Cortex of kidney (tissue), 1 donor: ENCODE measurements around the gene SHPK.

Source experiments
- DNase-seq: peaks from one replicate; lab custom pipeline; 2025; lab: John Stamatoyannopoulos, UW

Gene SHPK

GRCh38 chr17:3660311-3660891 lies 24.4 kb upstream of the SHPK start:
- DNase-seq, result no peak

GRCh38 chr17:3659541-3660111 lies 23.6 kb upstream of the SHPK start:
- no peak for DNase-seq

GRCh38 chr17:3658784-3659449 lies 22.9 kb upstream of the SHPK start:
- DNase-seq, result no peak

- DNase-seq, result no peak
Measured at GRCh38 chr17:3657874-3658783, 22.1 kb upstream of the SHPK start.

GRCh38 chr17:3657588-3657869 lies 21.5 kb upstream of the SHPK start:
- no peak for DNase-seq

- DNase-seq, result no peak
Measured at GRCh38 chr17:3656755-3657587, 20.9 kb upstream of the SHPK start.

GRCh38 chr17:3656353-3656752 lies 20.3 kb upstream of the SHPK start:
- no peak for DNase-seq

GRCh38 chr17:3655766-3656165 lies 19.7 kb upstream of the SHPK start:
- no peak for DNase-seq

GRCh38 chr17:3647769-3648555 lies 11.9 kb upstream of the SHPK start:
- no peak for DNase-seq

- DNase-seq, result no peak
Measured at GRCh38 chr17:3647251-3647650, 11.2 kb upstream of the SHPK start.

- DNase-seq, result no peak
Measured at GRCh38 chr17:3645310-3645709, 9.3 kb upstream of the SHPK start.

- no peak for DNase-seq
Measured at GRCh38 chr17:3643889-3644349, 7.9 kb upstream of the SHPK start.

- no peak for DNase-seq
Measured at GRCh38 chr17:3641717-3642486, 5.9 kb upstream of the SHPK start.

- DNase-seq, result no peak
Measured at GRCh38 chr17:3641014-3641413, 5.0 kb upstream of the SHPK start.

- DNase-seq, result no peak
Measured at GRCh38 chr17:3639981-3640596, 4.0 kb upstream of the SHPK start.

GRCh38 chr17:3636908-3637373 lies 891 bp upstream of the SHPK start:
- no peak for DNase-seq

GRCh38 chr17:3635474-3636153 lies 436 bp downstream of the SHPK start:
- DNase-seq, result no peak

GRCh38 chr17:3632287-3632686 lies 3.8 kb downstream of the SHPK start:
- no peak for DNase-seq

- no peak for DNase-seq
Measured at GRCh38 chr17:3630781-3631180, 5.3 kb downstream of the SHPK start.
